H1 (cell line): ENCODE measurements around the gene ARHGAP23. TPM values are rescaled to one million over a fixed set of nuclear protein-coding genes. Genes with fewer than 3 reads are reported as not detected.

Experiments used
- CHD7 ChIP-seq: fragments of 300-600 bp; sonication (generic); IDR thresholded peaks from 2 replicates; pipeline ENCODE4 v1.7.1; 2012; ENCODE audit warnings: low read length, moderate library complexity, mild to moderate bottlenecking, inconsistent platforms; ENCODE audit not compliant: insufficient replicate concordance
- E2F6 ChIP-seq: IDR thresholded peaks from 2 replicates; pipeline ENCODE4 v1.6.1; 2012; ENCODE audit warnings: inconsistent platforms
- FOSL1 ChIP-seq: IDR thresholded peaks from 2 replicates; pipeline ENCODE4 v1.6.1; 2011; ENCODE audit warnings: mild to moderate bottlenecking, low read depth, low read length, moderate library complexity; ENCODE audit not compliant: insufficient read depth
- HDAC2 ChIP-seq, 2 experiments: fragments of 300-600 bp in 1 of 2; sonication (generic) in 1 of 2; IDR thresholded peaks; 2 replicates each; pipeline ENCODE4 v1.6.1; 2011 to 2012; ENCODE audit warnings: low read depth in 2 of 2, low read length in 2 of 2, mild to moderate bottlenecking in 2 of 2, moderate library complexity in 2 of 2, borderline replicate concordance in 1 of 2, inconsistent platforms in 1 of 2
- PHF8 ChIP-seq: fragments of 200-600 bp; sonication (generic); conservative IDR thresholded peaks from 2 replicates; pipeline ENCODE4 v1.7.1; 2012; ENCODE audit warnings: low read depth, mild to moderate bottlenecking, inconsistent platforms, low read length, moderate library complexity
- RBBP5 ChIP-seq: IDR thresholded peaks from 2 replicates; pipeline ENCODE4 v1.7.1; 2012; ENCODE audit warnings: low read depth, mild to moderate bottlenecking, inconsistent platforms, low read length, moderate library complexity, borderline replicate concordance
- SP1 ChIP-seq: IDR thresholded peaks from 2 replicates; pipeline ENCODE4 v1.6.1; 2011; ENCODE audit warnings: low read depth, low read length
- SP2 ChIP-seq: IDR thresholded peaks from 2 replicates; pipeline ENCODE4 v1.6.1; 2012; ENCODE audit warnings: mild to moderate bottlenecking, low read length, inconsistent platforms
- TEAD4 ChIP-seq: IDR thresholded peaks from 2 replicates; pipeline ENCODE4 v1.6.1; 2012; ENCODE audit warnings: low read depth, low read length, inconsistent platforms, mixed read lengths
- polyA plus RNA-seq, 7 experiments: library from polyadenylated mRNA; depleted of rRNA in 3 of 7; stranded (reverse) in 5 of 7; unstranded in 2 of 7; fragments of >200 nt in 5 of 7; fragments of 200-250 nt in 2 of 7; gene quantifications; 1 replicate in 5 of 7; 2 replicates in 1 of 7; 4 replicates in 1 of 7; pipeline versions ENCODE4 v1.2.1 to v1.2.3, GENCODE V29; 2011 to 2013; ENCODE audit warnings: missing spikeins in 2 of 7, mixed read lengths in 2 of 7
- total RNA-seq: library from RNA; stranded (reverse); fragmentation: NEBNext Ultra II Directional; extraction: Animal tissue kit (Norgen Biotek cat#: 25700); gene quantifications from 2 replicates; pipeline ENCODE4 v1.2.1, GENCODE V29; 2021

The ARHGAP23 gene
- total and polyA plus RNA-seq, 2 of the 8 experiments (the other 6 are each of a cell fraction or from before 2014, with no cell fraction given) = 16.3 to 107 TPM

GRCh38 chr17:38451840-38452529, 23.7 kb downstream of the ARHGAP23 start (continued):
- no peak for TF ChIP-seq CHD7
- no peak for TF ChIP-seq PHF8
- no peak for TF ChIP-seq SP2
- TF ChIP-seq TEAD4 = no peak
- no peak for TF ChIP-seq FOSL1
- 0 out of 2 replicates have a peak, but pooled peaks have one; percentile 41 for TF ChIP-seq RBBP5
- TF ChIP-seq HDAC2 (IDR thresholded peaks at IDR 0.05; ENCODE audit: borderline replicate concordance in 1 of 2, low read depth in 2 of 2, low read length in 2 of 2) = no peak
- TF ChIP-seq E2F6 = peak; percentile 68
- TF ChIP-seq SP1 = no peak
